Dedifferentiated amniotic fluid mesenchymal stem cell (primary cell): ENCODE measurements around the gene PPP1R12C.

Experiments
- DNase-seq: peaks from one replicate; pipeline ENCODE4 v3.0.0-alpha.2; 2016; ENCODE audit errors: extremely low spot score

The PPP1R12C gene

DNA sequence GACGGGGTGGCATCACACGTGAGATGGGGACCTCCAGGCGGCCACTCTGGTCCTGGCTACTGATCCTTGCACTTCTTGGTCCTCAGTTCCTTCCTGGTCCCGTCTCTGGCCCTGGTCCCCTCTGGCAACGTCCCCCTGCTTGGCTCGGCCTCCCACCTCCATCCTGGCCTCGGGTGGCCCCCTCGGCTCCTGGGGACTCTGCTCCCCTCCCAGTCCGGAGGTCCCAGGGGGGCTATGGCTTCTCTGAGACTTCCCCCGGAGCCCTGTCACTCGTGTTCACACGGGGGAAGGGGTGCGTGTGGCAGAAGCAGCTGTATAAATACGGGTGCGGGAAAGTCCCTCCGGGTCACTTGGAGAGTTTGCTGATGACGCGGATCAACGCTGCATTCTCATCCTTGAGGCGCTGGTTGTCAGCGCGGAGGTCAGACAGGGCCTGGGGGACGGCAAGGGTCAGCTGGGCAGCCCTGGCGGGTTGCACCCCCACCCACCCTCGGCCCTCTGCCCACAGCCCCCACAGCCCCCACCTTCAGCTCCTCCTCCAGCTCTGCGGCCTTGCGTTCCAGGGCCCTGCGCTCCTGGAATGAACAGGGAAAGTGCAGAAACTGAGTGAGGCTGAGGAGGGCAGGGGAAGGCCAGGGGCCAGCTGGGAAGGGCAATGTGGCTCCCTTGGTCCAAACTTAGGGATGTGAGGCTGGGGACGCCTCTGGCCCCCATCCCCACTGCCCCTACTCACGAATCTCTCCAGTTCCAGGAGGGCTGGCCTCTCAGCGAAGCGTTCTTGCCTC lies 26.1 kb downstream of the PPP1R12C start:
- no peak for DNase-seq

DNA sequence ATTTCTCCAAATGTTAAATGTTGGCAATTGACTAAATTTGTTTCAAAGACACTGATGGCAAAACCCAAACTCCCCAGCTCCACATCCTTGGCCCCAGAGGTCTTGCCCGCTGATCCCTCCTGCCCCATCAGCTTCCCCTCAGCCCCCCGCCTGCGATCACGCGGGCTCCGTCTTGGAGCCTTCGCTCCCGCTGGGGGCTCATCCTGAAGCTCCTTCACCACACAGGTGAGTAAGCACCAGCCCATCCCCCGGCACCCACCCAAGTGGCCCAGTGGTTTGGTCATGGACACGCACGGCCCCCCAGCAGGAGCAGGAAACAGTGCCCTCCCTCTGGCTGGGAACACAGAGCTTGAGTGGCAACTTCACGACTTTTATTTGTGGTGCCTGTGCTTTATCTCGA lies 26.9 kb downstream of the PPP1R12C start:
- no peak for DNase-seq

DNA sequence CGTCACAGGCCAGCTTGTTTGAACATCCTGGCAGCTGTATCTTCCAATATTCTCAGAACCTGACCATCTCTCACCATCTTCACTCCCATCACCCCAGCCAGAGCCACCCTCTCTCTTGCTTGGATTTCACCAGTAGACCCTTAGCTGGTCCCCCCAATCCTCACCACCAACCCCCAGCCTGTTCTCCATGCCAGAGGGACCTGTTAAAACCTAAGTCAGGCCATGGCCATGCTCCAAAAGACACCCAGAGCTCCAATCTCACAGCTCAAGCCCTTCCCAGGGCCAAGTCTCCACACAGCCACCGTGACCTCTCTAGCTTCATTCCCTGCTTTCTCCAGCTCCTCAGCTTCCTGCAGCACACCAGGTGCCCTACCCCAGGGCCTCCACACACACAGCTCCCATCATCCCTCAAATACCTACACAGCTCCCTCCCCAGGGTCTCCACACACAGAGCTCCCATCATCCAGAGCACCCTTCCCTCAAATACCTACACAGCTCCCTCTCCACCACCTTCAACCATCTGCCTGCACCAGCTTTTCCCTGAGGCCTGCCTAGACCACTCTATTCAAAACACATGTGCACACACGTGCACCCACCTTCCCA lies 28.0 kb downstream of the PPP1R12C start:
- no peak for DNase-seq

DNA sequence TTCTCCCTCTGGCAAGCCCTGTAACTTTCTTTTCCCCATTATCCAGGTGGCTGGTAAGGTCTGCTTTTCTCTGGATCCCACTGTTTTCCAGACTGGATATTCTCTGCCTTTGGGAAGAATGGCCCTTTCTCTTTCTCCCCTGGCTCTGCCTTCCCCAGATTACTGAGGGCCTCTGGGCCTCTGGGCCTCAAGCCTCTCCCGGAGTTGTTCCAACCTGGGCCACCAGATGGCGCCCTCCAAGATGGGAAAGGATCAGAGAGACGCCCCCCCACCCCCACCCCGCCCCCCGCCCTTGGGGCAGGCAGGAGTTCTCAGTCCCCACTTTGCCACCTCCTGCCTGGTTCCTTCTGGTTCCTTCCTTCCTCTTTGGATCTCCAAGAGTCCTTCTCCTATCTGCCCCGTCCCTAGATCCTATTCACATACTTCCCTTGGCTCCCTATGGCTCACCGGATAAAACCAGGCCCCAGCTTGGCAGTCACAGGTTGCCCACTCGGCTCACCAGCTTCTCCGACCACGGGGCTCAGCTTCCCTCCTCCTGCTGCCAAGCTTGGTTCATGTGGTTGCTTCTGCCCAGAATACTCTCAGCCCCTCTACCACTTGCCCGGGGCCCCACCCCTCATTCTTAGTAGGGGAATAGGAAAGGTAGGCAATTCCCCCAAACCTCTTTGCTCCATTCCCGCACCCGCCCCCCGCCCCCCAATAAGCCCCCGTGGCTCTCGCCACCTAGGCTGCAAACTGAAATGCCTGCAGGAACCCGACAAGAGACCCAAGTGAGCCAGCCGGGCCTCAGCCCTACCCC lies 28.7 kb downstream of the PPP1R12C start:
- DNase-seq: peak; percentile 68

DNA sequence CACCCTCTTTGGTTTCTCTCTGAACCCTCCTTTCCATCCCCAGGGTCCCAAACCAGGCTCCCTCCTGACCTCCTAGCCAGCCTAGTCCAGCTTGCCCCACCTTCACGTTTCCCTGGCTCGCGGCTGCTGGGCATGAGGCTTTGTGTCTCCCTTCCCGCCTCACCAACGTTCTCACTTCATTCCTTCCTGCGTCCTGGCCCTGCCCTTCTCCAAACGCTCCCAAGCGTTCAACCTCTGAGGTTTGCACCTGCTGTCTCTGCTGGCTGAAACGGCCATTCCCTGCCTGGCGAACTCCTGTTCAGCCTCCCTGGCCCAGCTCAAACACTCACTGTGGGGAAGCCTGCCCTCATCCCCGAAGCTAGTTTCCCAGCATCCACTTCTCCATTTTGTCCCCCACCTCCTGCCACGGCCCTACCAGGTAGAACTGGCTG lies 29.4 kb downstream of the PPP1R12C start:
- DNase-seq: no peak

DNA sequence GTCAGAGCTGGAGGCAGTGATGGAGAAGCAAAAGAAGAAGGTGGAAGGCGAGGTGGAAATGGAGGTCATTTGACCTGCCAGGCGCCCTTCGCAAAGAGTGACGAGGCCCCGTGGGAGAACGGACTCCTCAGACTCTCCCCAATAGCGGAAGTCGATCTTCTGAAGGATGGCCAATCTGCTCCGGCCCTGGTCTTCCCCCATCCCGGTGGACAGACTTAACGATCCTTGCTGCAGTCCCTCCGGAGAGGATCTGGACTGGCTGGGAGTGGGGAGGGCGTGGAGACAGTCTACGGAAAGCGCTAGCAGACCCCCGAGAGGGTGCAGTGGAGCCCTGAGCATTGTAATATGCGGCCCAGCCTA lies 29.9 kb downstream of the PPP1R12C start:
- no peak for DNase-seq

DNA sequence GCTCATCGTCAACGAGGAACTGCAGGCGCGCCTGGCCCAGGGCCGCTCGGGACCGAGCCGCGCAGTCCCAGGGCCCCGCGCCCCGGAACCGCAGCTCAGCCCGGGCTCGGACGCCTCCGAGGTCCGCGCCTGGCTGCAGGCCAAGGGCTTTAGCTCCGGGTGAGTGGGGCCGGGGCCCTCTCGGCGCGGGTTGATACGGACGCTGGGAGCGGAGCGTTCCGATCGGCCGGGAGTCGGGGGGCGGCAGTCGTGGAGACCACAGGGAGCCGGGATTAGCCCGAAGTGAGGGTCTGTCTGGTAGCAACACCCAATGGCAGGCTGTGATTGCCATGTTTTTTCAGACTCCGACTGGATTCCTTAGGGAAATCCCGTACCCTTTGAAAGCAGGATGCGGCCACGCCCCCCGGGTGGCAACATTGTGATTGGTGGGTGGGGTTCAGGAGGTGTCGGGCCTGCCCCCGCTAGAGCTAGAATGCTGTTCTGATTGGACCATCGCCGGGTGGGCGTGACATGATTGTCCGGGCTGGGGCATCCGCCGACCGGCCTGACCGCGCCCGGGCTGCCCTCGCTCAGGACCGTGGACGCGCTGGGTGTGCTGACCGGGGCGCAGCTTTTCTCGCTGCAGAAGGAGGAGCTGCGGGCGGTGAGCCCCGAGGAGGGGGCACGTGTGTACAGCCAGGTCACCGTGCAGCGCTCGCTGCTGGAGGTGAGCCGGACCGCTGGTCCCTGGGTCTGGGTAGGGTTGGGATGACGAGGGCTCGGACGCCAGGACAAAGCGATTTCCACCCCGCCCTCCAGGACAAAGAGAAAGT lies 30.5 kb downstream of the PPP1R12C start:
- peak; percentile 74 for DNase-seq

DNA sequence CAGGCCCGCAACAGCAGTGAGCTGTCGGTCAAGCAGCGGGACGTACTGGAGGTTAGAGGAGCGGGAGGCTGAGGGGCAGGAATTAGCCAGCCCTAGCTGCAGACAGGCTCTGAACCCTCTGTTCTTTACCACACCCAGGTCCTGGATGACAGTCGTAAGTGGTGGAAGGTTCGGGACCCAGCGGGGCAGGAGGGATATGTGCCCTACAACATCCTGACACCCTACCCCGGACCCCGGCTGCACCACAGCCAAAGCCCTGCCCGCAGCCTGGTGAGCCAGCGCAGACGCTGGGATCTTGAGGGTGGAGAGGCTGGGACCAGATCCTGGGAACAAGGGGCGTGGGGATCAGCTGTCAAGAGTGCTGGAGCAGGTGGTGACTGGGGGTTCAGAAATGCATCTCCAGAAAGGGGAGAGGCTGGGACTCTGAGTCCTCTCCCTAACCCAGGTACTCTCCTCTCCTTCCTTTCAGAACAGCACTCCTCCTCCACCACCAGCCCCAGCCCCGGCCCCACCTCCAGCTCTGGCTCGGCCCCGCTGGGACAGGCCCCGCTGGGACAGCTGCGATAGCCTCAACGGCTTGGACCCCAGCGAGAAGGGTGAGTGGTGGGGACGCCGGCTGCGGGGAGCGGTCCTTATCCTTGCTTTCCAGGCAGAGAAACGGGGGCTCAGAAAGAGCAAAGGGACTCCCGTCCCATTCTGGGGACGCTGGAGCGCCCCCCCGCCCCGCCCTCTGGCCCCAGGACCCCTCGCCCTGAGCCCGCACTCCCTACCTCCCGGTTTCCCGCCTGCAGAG lies 31.3 kb downstream of the PPP1R12C start:
- no peak for DNase-seq

DNA sequence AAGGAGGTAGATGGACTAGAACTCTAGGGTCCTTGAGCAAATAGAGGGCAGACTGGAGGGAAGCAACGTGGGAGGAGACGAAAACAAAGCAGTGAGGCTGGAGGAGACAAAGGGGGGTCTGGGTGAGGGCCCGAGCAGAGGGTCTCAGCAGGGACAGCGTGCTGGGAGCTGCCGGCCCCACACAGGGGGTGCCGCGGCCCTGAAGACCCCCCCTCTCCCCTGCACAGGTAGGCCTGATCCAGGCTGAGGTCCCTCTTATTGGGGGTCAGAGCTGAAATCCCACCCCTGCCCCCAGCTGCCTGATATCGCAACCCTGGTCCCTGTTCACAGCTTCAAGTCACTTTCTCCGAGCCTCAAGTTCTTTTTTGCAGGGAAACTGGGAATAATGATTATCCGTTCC lies 33.0 kb downstream of the PPP1R12C start:
- DNase-seq: no peak

DNA sequence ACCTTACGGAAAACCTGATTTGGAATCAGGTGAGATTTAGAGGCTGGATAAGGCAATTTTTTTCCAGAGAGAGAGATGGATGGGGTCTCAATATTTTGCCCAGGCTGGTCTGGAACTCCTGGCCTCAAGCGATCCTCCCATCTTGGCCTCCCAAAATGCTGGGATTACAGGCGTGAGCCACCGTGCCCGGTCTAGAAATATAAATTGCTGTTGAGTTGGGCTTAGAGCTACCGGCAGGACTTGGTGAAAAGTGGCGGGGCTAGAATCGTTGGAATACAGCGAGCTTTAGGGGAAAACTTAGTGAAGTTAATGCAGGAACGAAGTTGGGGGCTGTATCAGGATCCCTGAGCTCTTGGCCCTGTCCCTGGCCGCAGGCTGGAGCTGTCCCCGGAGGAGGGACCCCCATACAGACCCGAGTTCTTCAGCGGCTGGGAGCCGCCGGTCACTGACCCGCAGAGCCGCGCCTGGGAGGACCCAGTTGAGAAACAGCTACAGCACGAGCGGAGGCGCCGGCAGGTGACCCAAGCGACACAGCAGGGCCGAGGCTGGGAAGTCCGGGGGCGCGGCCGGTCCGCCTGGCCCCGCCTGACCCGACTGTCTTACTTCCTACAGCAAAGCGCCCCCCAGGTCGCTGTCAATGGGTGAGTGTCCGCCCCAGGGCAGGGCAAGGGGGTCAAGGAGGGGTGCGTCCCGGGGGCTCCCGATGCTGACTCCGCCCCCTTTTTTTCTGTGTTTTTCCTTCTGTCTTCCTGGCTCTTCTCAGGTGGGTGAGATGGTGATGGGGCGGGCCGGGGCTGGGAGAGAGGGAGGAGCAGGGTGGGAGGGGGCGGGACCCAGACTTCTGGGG lies 34.2 kb downstream of the PPP1R12C start:
- DNase-seq: no peak

DNA sequence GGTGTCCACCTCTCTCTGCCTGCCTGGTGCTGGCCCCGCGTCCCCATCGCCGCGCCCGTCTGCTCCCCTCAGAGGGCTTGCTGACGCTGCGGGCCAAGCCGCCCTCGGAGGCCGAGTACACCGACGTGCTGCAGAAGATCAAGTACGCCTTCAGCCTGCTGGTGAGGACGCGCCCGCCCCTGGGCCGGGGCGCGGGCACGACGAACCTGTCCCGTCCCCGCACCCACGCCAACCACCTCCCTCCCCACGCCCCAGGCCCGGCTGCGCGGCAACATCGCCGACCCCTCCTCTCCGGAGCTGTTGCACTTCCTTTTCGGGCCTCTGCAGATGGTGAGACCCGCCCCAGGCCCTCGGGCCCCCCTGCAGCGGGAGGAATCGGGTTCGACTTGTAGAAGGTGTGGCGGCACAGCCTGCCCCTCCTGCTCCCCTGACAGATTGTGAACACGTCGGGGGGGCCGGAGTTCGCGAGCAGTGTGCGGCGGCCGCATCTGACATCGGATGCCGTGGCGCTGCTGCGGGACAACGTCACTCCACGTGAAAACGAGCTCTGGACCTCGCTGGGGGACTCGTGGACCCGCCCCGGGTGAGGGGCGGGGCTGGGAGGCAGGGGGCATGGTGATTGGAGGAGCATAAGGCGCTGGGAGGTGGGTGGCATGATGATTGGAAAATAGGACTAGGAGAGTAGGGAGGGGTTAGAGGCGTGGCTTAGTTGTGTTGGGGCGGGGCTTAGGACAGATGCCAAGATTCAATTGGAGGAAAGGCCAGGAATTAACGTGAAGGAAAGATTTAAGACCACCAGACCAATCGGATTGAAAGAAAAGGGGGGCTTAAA lies 35.2 kb downstream of the PPP1R12C start:
- no peak for DNase-seq

DNA sequence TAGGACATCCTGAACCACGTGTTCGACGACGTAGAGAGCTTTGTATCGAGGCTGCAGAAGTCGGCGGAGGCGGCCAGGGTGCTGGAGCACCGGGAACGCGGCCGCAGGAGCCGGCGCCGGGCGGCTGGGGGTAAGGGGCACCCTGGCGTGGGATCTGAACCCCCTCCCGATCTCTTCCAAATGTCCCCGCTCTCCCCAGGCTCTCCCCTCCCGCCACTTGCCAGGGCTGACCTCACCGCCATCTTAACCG lies 35.7 kb downstream of the PPP1R12C start:
- DNase-seq: no peak

DNA sequence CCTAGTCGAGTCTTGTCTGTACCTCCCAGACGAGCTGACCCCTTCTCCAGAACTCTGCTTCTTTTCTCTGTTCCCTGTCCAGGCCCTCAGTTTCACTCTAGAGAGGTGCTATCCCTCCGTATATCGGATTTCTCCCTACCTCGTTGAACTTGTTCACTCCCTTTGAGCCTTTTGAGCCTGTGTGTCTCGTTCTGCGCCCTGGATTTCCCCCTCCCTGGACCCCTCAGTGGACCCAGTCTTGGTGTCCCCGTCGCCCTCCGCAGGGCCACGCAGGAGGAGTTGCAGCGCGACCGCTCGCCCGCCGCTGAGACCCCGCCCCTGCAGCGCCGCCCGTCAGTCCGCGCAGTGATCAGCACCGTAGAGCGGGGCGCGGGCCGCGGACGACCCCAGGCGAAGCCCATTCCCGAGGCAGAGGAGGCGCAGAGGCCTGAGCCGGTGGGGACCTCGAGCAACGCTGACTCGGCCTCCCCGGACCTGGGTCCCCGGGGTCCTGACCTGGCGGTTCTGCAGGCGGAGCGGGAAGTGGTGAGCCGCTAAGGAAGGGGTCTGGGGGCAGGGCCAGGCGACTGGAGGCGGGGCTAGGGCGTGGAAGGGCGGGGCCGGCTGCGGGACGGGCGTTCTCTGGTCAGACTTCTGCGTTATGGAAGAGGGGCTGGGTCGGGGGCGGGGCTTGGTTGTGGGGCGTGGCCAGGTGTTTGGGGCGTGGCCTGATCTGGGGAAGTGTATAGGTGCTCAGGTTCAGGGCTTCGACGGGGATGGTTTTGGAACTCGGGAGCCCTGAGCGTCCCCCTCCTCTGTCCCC lies 36.3 kb downstream of the PPP1R12C start:
- no peak for DNase-seq

DNA sequence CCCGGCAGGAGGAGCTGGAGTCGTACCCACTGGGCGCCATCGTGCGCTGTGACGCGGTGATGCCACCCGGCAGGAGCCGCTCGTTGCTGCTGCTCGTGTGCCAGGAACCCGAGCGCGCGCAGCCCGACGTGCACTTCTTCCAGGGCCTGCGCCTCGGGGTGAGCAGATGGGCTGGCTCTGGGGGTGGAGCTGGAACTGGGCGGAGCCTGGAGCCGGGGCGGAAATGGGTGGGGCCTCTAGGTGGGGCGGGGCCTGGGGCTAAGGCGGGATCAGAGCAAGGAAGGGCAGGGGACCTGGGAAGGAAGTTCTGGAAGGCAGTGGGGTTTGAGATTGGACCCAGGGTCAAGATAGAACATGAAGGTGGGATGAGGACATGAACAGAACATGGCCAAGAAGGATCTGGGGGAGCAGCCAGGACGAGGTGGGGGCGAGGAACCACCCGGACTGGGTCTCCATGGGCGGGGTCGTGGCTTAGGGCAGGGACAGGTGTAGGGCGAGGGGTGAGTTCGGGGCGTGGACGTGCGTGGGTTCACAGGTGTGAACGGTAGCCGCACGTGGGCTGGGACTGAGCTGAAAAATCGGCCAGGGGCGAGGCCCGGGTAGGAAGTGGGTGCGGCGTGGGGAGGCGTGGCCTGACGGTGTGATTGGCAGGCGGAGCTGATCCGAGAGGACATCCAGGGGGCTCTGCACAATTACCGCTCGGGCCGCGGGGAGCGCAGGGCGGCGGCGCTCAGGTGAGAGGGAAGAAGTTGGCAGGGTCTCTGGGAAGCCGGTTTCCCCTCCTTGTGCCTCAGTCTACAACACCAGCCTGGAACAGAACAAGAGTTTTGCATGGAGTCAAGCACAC lies 37.1 kb downstream of the PPP1R12C start:
- no peak for DNase-seq

DNA sequence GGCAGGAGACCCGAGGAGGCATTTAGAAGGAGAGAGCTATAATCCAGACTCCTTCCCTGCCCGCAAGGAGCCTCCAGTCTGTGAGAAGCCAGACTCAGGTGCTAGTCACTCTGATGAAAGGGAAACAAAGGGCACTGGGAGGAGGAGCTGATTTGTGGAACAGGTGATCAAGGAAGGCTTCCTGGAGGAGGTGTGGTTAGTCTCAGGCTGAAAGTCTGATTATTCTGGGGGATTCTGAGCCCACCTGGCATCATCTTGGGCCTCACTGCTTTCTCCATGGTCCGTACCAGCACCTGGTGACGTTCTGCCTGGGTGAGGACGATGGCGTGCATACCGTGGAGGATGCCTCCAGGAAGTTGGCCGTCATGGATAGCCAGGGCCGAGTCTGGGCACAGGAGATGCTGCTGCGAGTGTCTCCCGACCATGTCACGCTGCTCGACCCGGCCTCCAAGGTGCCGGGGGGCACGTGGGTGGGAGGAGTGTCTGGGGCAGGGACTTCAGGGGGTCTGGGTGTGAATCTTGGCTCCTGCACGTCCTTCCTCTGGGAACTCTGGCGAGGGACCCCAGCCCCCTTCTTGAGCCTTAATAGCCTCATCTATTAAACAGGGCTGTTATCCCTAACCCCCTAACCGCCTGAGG lies 37.9 kb downstream of the PPP1R12C start:
- DNase-seq: no peak

DNA sequence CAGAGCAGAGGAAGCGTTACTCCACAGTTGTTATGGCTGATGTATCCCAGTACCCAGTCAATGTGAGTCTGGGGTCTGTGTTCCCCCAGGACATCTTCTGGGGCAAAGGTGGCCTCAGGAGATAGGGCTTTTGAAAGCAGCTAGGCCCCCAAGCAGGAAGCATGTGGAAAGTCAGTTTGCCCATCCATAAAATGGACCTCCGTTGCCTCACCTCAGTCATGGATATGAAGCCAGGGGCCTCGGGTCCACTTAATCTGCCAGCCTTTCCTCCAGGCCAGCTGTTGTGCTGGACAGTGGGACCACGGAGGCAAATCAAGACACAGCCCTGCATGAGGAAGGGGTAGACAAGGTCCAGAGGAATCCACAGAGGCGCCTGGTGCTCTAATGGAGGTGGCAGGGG lies 38.4 kb downstream of the PPP1R12C start:
- no peak for DNase-seq

DNA sequence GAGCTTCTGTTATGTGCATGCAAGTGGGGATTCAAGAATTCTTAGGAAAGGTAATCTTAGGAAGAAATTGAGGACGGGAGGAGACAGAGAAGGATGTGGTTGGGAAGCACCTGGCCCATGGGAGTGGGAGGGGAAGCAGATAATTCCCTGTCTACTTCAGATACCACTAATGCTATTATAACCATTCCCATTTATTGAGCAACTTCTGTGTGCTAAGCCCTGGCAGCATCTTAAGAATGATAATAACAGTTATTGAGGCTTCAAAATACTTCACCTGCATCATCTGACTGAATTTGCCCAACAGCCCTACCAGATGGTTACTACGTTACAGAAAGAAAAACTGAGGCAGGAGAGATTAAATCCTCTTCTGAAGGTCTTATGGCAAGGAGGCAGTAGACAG lies 40.3 kb downstream of the PPP1R12C start:
- no peak for DNase-seq
